H9 (cell line): ENCODE results near the gene ATG7. TPM values are rescaled to one million over a fixed set of nuclear protein-coding genes. Genes with fewer than 3 reads are reported as not detected.
A peak's percentile ranks its signal among the peaks of the same experiment; 100 is the strongest.

ENCODE experiments used
- DNase-seq: peaks from one replicate; pipeline ENCODE4 v3.0.0-alpha.2; 2017
- H2AFZ ChIP-seq: one replicate; pipeline ENCODE4 v1.6.1; 2013; ENCODE audit warnings: mild to moderate bottlenecking, low read length, control low read depth, moderate library complexity
- H2AK5ac ChIP-seq: 2 replicates; pipeline ENCODE4 v1.6.1; 2013; ENCODE audit warnings: low read length, control low read depth, mixed read lengths; ENCODE audit not compliant: insufficient read length
- H2BK120ac ChIP-seq: one replicate; pipeline ENCODE4 v1.6.1; 2013; ENCODE audit warnings: low read depth, mild to moderate bottlenecking, low read length, control low read depth, inconsistent platforms; ENCODE audit not compliant: poor library complexity, severe bottlenecking
- H2BK12ac ChIP-seq: 2 replicates; pipeline ENCODE4 v1.6.1; 2013; ENCODE audit warnings: low read length, control low read depth, mixed read lengths, low read depth; ENCODE audit not compliant: insufficient read length
- H2BK15ac ChIP-seq: 2 replicates; pipeline ENCODE4 v1.6.1; 2013; ENCODE audit warnings: low read depth, low read length, control low read depth
- H2BK20ac ChIP-seq: one replicate; pipeline ENCODE4 v1.6.1; 2013; ENCODE audit warnings: low read depth, mild to moderate bottlenecking, low read length, control low read depth, inconsistent platforms; ENCODE audit not compliant: poor library complexity, severe bottlenecking
- H2BK5ac ChIP-seq: 2 replicates; pipeline ENCODE4 v1.6.1; 2013; ENCODE audit warnings: low read length, control low read depth, mixed read lengths; ENCODE audit not compliant: insufficient read length
- H3K14ac ChIP-seq: 2 replicates; pipeline ENCODE4 v1.6.1; 2013; ENCODE audit warnings: low read length, control low read depth; ENCODE audit not compliant: insufficient read depth
- H3K18ac ChIP-seq: 2 replicates; pipeline ENCODE4 v1.6.1; 2013; ENCODE audit warnings: low read depth, mild to moderate bottlenecking, mixed read lengths, low read length, control low read depth; ENCODE audit not compliant: insufficient read length
- H3K23ac ChIP-seq: 2 replicates; pipeline ENCODE4 v1.6.1; 2013; ENCODE audit warnings: low read length, control low read depth, mixed read lengths, low read depth; ENCODE audit not compliant: insufficient read length
- H3K23me2 ChIP-seq: 2 replicates; pipeline ENCODE4 v1.6.1; 2013; ENCODE audit warnings: low read depth, mild to moderate bottlenecking, mixed read lengths, low read length, control low read depth; ENCODE audit not compliant: insufficient read length, poor library complexity, severe bottlenecking
- H3K27ac ChIP-seq: 2 replicates; pipeline ENCODE4 v1.5.1; 2013; ENCODE audit warnings: low read length, control low read depth, mixed read lengths, low read depth; ENCODE audit not compliant: insufficient read length
- H3K27me3 ChIP-seq: 2 replicates; pipeline ENCODE4 v1.6.1; 2013; ENCODE audit warnings: low read length, control low read depth, inconsistent platforms; ENCODE audit not compliant: insufficient read depth
- H3K4ac ChIP-seq: 2 replicates; pipeline ENCODE4 v1.6.1; 2013; ENCODE audit warnings: low read depth, mild to moderate bottlenecking, control low read depth, inconsistent platforms, low read length, moderate library complexity
- H3K4me1 ChIP-seq: 2 replicates; pipeline ENCODE4 v1.6.1; 2013; ENCODE audit warnings: low read length, control low read depth, inconsistent platforms; ENCODE audit not compliant: insufficient read depth
- H3K4me2 ChIP-seq: 2 replicates; pipeline ENCODE4 v1.6.1; 2013; ENCODE audit warnings: low read length, control low read depth, mixed read lengths; ENCODE audit not compliant: insufficient read length, insufficient read depth
- H3K56ac ChIP-seq: 2 replicates; pipeline ENCODE4 v1.6.1; 2013; ENCODE audit warnings: low read depth, mild to moderate bottlenecking, mixed read lengths, low read length, control low read depth; ENCODE audit not compliant: insufficient read length
- H3K79me1 ChIP-seq: 2 replicates; pipeline ENCODE4 v1.6.1; 2013; ENCODE audit warnings: low read depth, mild to moderate bottlenecking, moderate library complexity, low read length, control low read depth, inconsistent platforms; ENCODE audit not compliant: insufficient read depth, poor library complexity, severe bottlenecking
- H3K79me2 ChIP-seq: 2 replicates; pipeline ENCODE4 v1.6.1; 2013; ENCODE audit warnings: low read length, control low read depth, inconsistent platforms; ENCODE audit not compliant: insufficient read depth
- H3K9ac ChIP-seq: 2 replicates; pipeline ENCODE4 v1.6.1; 2013; ENCODE audit warnings: low read length, control low read depth, mixed read lengths; ENCODE audit not compliant: insufficient read length; ENCODE audit errors: extremely low read depth
- H3K9me3 ChIP-seq: one replicate; pipeline ENCODE4 v1.6.1; 2013; ENCODE audit warnings: low read depth, low read length, inconsistent platforms; ENCODE audit not compliant: control insufficient read depth
- H3T11ph ChIP-seq: one replicate; pipeline ENCODE4 v1.6.1; 2013; ENCODE audit warnings: mild to moderate bottlenecking, low read length, control low read depth, inconsistent platforms
- H4K20me1 ChIP-seq: one replicate; pipeline ENCODE4 v1.6.1; 2013; ENCODE audit not compliant: control insufficient read depth, insufficient read length, insufficient read depth
- H4K5ac ChIP-seq: 2 replicates; pipeline ENCODE4 v1.6.1; 2013; ENCODE audit warnings: low read depth, mild to moderate bottlenecking, mixed read lengths, low read length, control low read depth; ENCODE audit not compliant: insufficient read length
- H4K8ac ChIP-seq: replicated peaks from 2 replicates; pipeline ENCODE4 v1.6.1; 2013; ENCODE audit warnings: low read length, control low read depth, mixed read lengths, low read depth; ENCODE audit not compliant: insufficient read length
- H4K91ac ChIP-seq: 2 replicates; pipeline ENCODE4 v1.6.1; 2013; ENCODE audit warnings: low read depth, mild to moderate bottlenecking, moderate library complexity, mixed read lengths, low read length, control low read depth; ENCODE audit not compliant: insufficient read length
- H3K27ac Mint-ChIP-seq, 3 experiments: 2 replicates in 2 of 3; 3 replicates in 1 of 3; pipeline ENCODE4 v1.8.0; 2020 to 2021; ENCODE audit warnings: mixed read lengths in 3 of 3, mild to moderate bottlenecking in 1 of 3, moderate library complexity in 1 of 3
- H3K27me3 Mint-ChIP-seq: 2 replicates; pipeline ENCODE4 v1.8.0; 2021; ENCODE audit warnings: low read depth, mild to moderate bottlenecking, moderate library complexity, mixed read lengths
- H3K36me3 Mint-ChIP-seq, 3 experiments: 2 replicates in 2 of 3; 3 replicates in 1 of 3; pipeline ENCODE4 v1.8.0; 2020 to 2021; ENCODE audit warnings: low read depth in 3 of 3, mixed read lengths in 3 of 3; ENCODE audit not compliant: insufficient read depth in 1 of 3
- H3K4me1 Mint-ChIP-seq, 2 experiments: 2 replicates each; pipeline ENCODE4 v1.8.0; 2020; ENCODE audit warnings: mixed read lengths in 2 of 2
- H3K4me3 Mint-ChIP-seq, 2 experiments: 2 replicates in 1 of 2; 3 replicates in 1 of 2; pipeline ENCODE4 v1.8.0; 2020 to 2021; ENCODE audit warnings: mild to moderate bottlenecking in 2 of 2, mixed read lengths in 2 of 2, moderate library complexity in 1 of 2
- H3K9me3 Mint-ChIP-seq, 2 experiments: 2 replicates in 1 of 2; 3 replicates in 1 of 2; pipeline ENCODE4 v1.8.0; 2020; ENCODE audit warnings: mild to moderate bottlenecking in 2 of 2, mixed read lengths in 2 of 2, moderate library complexity in 1 of 2
- CTCF ChIP-seq: fragments of 200-600 bp; sonication (generic); conservative IDR thresholded peaks from 3 replicates; pipeline ENCODE4 v1.8.0; 2021; ENCODE audit warnings: antibody characterized with exemption, mild to moderate bottlenecking
- WGBS: extraction: QIAGEN DNeasy Blood & Tissue Kit; methylation state at CpG from one replicate; pipeline ENCODE4 v1.1.7; 2013; ENCODE audit warnings: missing lambda C conversion rate, low lambda C conversion rate, mixed read lengths; ENCODE audit not compliant: insufficient read length; ENCODE audit errors: extremely low coverage; 5-methylcytosine and 5-hydroxymethylcytosine counted together
- total RNA-seq: library from RNA; stranded (reverse); gene quantifications from 2 replicates; pipeline ENCODE4 v1.2.1, GENCODE V29; 2021

Gene ATG7
- total RNA-seq, 1 experiment from 2014 or later, result 17.9 TPM

- Histone ChIP-seq H3K79me2 (no peaks in the 10 kb centered on the region; the same call in 1 of the 2 replicates), H3T11ph (no peak overlapping the region), H2AFZ (no peak overlapping the region), H2BK20ac (no peak overlapping the region), H3K4me1 (no peaks in the 10 kb centered on the region), H3K4ac (no peak overlapping the region), H4K20me1 (peaks cover 2% of the 10 kb centered on the region), H3K14ac (no peak overlapping the region), H2BK5ac (no peak overlapping the region), H3K23me2 (no peaks in the 10 kb centered on the region), H4K91ac (no peak overlapping the region), H3K23ac (no peak overlapping the region), H3K27me3 (no peaks in the 10 kb centered on the region), H2BK15ac (no peak overlapping the region), H3K56ac (no peak overlapping the region), H3K27ac (no peak overlapping the region), H3K18ac (no peak overlapping the region), H2AK5ac (no peak overlapping the region), H4K5ac (no peak overlapping the region), H2BK120ac (no peak overlapping the region), H3K79me1 (peaks cover 3% of the 10 kb centered on the region), H3K4me2 (no peak overlapping the region), H4K8ac (no peak overlapping the region), H2BK12ac (no peak overlapping the region), H3K9me3 (no peaks in the 10 kb centered on the region), H3K9ac (no peak overlapping the region)
- Mint-ChIP-seq H3K27ac (peak overlapping the region in 2 of 3 experiments; percentile 0 to 91; a peak in 3 of 7 replicates), H3K36me3 (peaks cover 7 to 28% (median 18%) of the 10 kb centered on the region in 3 experiments; a peak in 6 of 7 replicates), H3K27me3 (peaks cover 1% of the 10 kb centered on the region; the same call in 1 of the 2 replicates), H3K9me3 (no peaks in the 10 kb centered on the region), H3K4me3 (no peak overlapping the region), H3K4me1 (0 out of 4 replicates have a peak, but pooled peaks cover 0 to 5% of the 10 kb centered on the region in 2 experiments)
- WGBS, result no CpG with 5 or more reads among the region's 17 CpGs
- peak; percentile 64 for DNase-seq
- TF ChIP-seq CTCF, result peak; percentile 53
Observed at GRCh38 chr3:11566916-11567315, 294.7 kb downstream of the ATG7 start.
